GM19043 (cell line): ENCODE results near the gene EFCC1.

Experiments used
- ATAC-seq: cut with Tn5 transposase; IDR thresholded peaks from one replicate; pipeline ENCODE4 v1.9.1; 2021; ENCODE audit warnings: low read depth; ENCODE audit not compliant: unreplicated experiment

Gene EFCC1

GRCh38 chr3:128994173-128994512 is 7.0 kb upstream of the EFCC1 start:
- no peak for ATAC-seq

GRCh38 chr3:128994581-128995546 is 6.2 kb upstream of the EFCC1 start:
- no peak for ATAC-seq

- no peak for ATAC-seq
Observed at GRCh38 chr3:128995737-128996136, 5.4 kb upstream of the EFCC1 start.

GRCh38 chr3:128996200-128996599 is 4.9 kb upstream of the EFCC1 start:
- no peak for ATAC-seq

GRCh38 chr3:128996726-128997125 is 4.4 kb upstream of the EFCC1 start:
- ATAC-seq = no peak

GRCh38 chr3:128997486-128998133 is 3.5 kb upstream of the EFCC1 start:
- no peak for ATAC-seq

GRCh38 chr3:128998561-128998960 is 2.5 kb upstream of the EFCC1 start:
- ATAC-seq = no peak

GRCh38 chr3:128999102-128999501 is 2.0 kb upstream of the EFCC1 start:
- ATAC-seq = no peak

GRCh38 chr3:129000742-129001100 is 383 bp upstream of the EFCC1 start:
- ATAC-seq = no peak

GRCh38 chr3:129001806-129002572 is 885 bp downstream of the EFCC1 start:
- ATAC-seq = no peak

- no peak for ATAC-seq
Observed at GRCh38 chr3:129002573-129003569, 1.8 kb downstream of the EFCC1 start.

GRCh38 chr3:129003578-129004112 is 2.5 kb downstream of the EFCC1 start:
- ATAC-seq = no peak

GRCh38 chr3:129004639-129005295 is 3.7 kb downstream of the EFCC1 start:
- no peak for ATAC-seq

- no peak for ATAC-seq
Observed at GRCh38 chr3:129005526-129006303, 4.6 kb downstream of the EFCC1 start.

- no peak for ATAC-seq
Observed at GRCh38 chr3:129006864-129007263, 5.8 kb downstream of the EFCC1 start.

GRCh38 chr3:129007792-129008191 is 6.7 kb downstream of the EFCC1 start:
- no peak for ATAC-seq

GRCh38 chr3:129009266-129009665 is 8.2 kb downstream of the EFCC1 start:
- ATAC-seq = no peak

GRCh38 chr3:129010310-129010956 is 9.3 kb downstream of the EFCC1 start:
- no peak for ATAC-seq
